Body of pancreas (tissue), 4 donors: Measurements from ENCODE around the gene PCDH9.

Experiments
- POLR2A ChIP-seq, 3 donors: fragments of 450-650 bp; IDR thresholded peaks; one replicate each; pipeline ENCODE4 v1.6.1; 2016; ENCODE audit warnings: antibody characterized with exemption in 3 of 3, mild to moderate bottlenecking in 2 of 3
- TF ChIP-seq, protein P1 (sequence below), 7 experiments: fragments of 450-650 bp in 4 of 7; fragments of 200-600 bp in 3 of 7; sonication (generic) in 3 of 7; IDR thresholded peaks; one replicate each; pipeline ENCODE4 v1.5.1; 2016 to 2019; ENCODE audit warnings: antibody characterized with exemption in 7 of 7

DNA sequence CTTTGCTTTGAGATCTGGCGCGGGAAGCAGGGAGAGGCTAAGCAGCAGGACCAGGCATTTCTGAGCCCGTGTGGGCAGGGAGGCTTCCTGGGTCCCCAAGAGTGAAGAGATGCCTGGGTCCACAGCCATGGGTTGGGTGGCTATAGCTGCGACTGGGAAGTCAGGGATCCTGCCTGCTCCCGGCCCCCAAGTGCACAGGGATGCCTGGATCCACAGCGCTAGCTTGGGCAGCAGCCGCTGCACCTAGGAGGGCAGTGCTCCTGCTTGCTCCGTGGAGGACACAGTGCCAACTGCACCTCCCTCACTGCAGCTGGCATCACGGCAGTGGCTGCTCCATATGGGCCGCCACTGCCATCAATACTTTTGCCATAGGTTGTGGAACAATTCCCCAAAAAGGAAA is 384.7 kb downstream of the PCDH9 start:
- TF ChIP-seq, protein P1, sequence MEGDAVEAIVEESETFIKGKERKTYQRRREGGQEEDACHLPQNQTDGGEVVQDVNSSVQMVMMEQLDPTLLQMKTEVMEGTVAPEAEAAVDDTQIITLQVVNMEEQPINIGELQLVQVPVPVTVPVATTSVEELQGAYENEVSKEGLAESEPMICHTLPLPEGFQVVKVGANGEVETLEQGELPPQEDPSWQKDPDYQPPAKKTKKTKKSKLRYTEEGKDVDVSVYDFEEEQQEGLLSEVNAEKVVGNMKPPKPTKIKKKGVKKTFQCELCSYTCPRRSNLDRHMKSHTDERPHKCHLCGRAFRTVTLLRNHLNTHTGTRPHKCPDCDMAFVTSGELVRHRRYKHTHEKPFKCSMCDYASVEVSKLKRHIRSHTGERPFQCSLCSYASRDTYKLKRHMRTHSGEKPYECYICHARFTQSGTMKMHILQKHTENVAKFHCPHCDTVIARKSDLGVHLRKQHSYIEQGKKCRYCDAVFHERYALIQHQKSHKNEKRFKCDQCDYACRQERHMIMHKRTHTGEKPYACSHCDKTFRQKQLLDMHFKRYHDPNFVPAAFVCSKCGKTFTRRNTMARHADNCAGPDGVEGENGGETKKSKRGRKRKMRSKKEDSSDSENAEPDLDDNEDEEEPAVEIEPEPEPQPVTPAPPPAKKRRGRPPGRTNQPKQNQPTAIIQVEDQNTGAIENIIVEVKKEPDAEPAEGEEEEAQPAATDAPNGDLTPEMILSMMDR (IDR thresholded peaks at IDR 0.05): no peak
- TF ChIP-seq POLR2A (IDR thresholded peaks at IDR 0.05): no peak
